NK-92 treated with Interleukin-12 subunit alpha and Interleukin-12 subunit beta, amount 100 ng/mL, for 24 hours (cell line): Measurements from ENCODE around the gene MXRA8.
"Not testable (repeated sequence)": the region's sequence is repeated elsewhere in the genome, so short reads cannot be mapped to it uniquely, and the experiment has no call there.

Experiments
- DNase-seq: peaks from one replicate; lab custom pipeline; 2025; lab: John Stamatoyannopoulos, UW

The MXRA8 gene

DNA sequence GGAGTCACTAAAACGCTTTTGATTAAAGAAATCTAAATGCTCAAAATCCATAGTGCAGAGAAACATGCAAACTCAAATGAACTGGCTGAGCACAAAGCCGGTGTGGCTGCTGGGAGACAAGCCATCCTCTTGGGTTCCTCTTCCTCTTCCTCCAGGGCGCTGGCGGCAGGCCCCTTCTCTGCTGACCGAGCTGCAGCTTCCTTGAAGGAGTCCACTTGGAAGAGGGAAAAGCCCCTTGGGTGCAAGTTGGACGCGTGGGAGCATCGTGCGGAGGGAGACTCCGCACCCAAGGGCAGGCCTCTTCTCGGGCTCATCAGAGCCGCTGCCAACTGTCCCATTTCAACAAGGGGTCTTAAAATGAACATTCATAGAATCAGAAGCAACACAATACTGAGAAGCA, 32.9 kb upstream of the MXRA8 start:
- DNase-seq = no peak

DNA sequence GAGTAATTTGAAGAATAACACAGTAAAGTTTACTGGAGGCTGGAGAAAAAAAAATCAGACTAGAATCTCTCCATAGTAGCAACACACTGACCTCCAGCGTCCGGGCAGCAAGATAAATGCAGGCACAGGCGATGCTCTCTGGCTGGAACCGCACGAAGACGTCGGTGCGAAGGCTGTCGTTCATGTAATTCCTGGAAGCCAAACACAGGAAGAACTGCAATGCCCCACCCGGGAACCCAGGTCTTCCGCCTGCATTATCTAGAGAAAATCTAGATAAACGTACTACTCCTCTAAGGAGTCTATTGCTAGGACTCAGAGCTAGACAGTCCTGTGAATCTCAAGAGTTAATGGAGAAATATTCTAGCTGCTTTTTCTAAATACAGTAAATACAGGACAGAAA, 32.3 kb upstream of the MXRA8 start:
- DNase-seq = no peak

- no peak for DNase-seq
Observed at GRCh38 chr1:1388078-1388472, 29.7 kb upstream of the MXRA8 start.

- no peak for DNase-seq
Observed at GRCh38 chr1:1387098-1388077, 29.0 kb upstream of the MXRA8 start.

DNA sequence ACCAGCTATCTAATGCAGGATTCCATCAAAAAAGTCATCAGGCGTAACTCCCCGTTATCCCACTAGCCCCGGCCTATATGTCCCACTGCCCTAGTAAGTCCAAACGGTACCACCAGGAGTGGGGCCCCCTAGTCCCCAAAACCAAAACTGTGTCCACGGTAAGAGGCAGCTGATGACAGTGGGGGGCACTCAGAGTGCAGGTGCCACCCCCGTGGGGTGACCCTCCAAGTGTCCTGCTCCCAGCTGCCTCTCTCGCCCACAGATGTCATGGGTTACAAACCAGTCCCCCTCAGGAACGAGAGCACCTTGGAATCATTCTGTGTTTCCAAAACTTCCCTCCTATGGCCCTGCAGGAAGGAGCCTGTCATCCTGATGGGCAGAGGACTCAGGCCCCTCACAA, 27.6 kb upstream of the MXRA8 start:
- no peak for DNase-seq

DNA sequence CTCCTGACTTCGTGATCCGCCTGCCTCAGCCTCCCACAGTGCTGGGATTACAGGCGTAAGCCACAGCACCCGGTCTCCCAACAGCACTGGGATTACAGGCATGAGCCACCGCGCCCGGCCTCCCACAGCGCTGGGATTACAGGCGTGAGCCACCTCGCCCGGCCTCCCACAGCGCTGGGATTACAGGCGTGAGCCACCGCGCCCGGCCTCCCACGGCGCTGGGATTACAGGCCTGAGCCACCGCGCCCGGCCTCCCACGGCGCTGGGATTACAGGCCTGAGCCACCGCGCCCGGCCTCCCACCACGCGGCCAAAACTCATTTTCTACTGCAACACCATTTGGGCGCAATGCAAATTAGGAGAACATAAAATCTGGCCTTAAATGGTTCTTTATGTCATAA, 27.0 kb upstream of the MXRA8 start:
- not testable (repeated sequence) for DNase-seq

DNA sequence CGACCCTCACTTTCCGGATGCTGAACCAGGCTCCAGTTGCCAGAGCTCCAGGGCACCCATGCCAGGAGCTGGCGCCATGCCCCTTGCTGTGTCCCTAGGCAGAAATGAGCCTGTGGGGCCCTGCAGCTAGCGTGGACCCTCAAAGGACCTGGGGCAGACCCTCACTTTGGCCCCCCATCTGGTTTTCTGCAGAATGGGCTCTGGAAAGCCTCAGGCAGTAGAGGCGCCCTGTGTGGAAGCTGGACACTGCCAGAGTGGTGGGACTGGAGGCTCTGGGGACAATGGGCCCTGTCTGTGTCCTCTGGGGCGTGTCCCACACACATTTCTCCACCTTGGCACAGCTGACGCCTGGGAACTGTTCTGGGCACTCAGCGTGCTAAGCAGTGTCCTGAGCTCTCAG, 22.9 kb upstream of the MXRA8 start:
- no peak for DNase-seq

DNA sequence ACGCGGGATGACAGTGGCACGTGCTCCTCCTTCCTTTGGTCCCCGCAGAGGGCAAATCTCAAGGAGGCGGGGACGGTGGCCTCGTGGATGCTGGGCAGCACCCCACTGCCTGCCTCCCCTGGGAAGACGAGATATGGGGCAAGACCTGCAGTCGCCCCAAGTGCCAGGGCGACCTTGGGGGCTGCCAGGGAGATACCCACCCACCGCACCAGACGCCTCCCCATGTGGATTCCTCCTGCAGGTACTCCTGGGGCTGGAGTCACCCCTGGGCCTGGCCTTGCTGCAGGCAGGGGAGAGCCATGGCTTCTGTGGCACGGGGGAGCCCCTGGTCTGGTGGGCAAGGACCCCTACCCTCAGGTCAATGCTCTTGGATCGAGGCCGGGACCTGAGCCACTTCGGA, 22.5 kb upstream of the MXRA8 start:
- no peak for DNase-seq

- no peak for DNase-seq
Observed at GRCh38 chr1:1377540-1378205, 19.3 kb upstream of the MXRA8 start.

DNA sequence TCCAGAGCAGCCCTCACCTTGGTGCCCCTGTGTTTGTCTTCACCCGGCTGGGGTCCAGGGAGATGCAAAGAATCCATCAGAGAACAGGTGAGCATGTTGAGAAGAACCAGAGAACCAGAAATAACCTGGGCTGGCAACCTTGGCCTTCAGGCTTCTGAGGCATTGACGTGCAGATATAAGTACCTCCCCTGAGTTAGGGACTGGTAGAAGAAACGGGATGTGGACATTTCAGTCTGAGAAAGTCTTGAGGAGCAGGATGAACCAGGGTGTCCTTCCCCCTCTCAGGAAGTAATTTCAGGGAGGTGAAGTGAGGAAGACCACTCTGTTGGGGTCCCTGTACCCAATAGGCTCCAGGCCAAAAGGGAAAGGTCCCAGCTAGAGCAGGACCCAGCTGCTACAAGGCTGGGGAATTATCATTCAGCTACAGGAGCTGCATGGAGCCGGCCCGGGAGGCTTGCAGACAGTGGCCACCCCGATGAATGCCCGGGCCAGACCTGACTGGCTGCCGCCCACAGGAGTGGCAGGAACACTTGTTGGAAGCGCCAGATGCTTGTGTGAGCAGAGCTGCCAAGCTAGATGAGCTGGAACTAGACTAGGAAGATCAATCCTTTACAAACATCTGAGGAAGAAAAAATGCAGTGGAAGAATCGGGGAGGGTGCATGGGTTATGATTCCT, 18.3 kb upstream of the MXRA8 start:
- no peak for DNase-seq

DNA sequence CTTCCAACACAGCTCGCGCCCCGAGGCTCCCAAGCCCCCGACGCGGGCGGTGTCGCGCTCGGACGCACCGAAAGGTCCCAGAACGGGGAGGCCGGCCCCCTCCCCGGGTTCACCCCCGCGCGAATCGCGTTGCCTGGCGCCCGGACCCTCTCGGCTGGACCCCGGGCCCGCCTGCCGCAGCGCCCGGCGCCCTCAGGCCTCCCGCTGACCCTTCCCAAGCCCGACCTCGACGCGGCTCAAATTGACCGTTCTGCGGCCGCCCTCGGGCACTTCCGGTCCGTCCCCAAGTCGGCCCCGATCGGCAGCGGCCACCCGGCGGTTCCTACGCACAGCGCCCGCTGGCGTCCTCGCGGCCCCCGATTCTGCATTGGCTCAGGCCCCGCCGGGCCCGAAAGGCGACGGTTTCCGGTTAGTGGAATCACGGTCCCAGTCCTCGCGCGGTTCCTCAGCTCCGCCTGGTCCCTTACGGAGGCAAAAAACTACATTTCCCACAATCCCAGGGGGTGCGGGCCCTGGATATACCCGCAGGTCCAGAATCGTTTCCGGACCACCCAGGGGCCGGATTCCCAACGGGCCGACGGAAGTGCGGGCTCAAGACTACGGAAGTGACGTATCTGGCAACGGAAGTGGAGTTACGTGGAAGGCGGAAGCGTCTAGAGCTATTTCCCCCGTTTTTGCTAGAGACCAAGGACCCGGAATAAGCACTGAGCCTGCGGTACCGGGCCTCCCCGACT, 16.7 kb upstream of the MXRA8 start, which contains the start of gene AURKAIP1:
Gene AURKAIP1 (minus strand): TSS at position 279 of the 734 bp plus-strand sequence. CDS start 451 bp downstream, outside the sequence.
- DNase-seq = peak; percentile 97

GRCh38 chr1:1374589-1374928, 16.2 kb upstream of the MXRA8 start:
- DNase-seq = no peak

- no peak for DNase-seq
Observed at GRCh38 chr1:1373815-1374588, 15.6 kb upstream of the MXRA8 start.

- DNase-seq = no peak
Observed at GRCh38 chr1:1373051-1373814, 14.9 kb upstream of the MXRA8 start.

DNA sequence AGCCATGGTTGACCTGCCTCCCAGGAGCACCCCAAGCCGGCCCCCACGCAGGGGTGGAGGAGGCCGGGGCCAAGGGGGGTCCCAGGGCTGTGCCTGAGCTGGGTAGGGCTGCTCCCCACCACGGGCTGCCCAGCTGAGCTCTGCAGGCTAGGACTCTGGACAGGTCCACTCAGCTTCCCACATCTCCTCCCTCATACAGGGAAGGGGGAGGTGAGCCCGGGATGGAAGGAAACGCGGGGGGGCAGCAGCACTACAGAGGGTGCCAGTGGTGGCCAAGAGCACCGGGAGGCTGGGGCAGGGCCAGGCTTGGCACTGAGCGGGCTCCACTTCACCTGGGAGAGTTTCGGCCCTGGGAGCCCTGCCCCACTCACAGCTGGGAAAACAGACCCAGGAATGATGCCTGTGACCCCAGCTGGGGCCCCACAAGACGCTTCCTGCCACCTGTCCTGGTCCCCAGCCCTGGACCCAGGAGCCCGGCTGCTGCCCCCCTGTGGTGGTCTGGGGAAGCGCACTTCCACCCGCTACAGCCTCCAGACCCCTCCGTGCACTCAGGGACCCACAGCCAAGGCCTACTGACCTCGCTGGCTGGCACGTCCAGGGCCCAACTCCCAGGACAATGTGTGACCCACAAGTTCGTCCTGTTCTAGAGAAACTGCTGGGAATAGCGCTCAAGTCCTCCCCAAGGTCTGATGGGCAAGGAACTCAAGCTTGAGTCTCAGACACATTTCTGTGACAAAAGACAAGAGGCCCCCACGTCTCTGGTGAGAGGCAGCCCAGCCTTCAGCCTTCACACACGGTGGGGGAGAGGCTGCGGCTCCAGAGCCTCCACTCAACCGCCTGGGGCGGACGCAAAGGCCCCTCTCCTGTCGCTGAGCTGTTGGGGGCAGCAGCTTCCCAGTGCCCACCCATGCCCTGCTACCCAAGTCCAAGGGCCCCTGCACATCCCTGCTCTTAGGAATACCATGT, 13.7 kb upstream of the MXRA8 start:
- peak; percentile 58 for DNase-seq

DNA sequence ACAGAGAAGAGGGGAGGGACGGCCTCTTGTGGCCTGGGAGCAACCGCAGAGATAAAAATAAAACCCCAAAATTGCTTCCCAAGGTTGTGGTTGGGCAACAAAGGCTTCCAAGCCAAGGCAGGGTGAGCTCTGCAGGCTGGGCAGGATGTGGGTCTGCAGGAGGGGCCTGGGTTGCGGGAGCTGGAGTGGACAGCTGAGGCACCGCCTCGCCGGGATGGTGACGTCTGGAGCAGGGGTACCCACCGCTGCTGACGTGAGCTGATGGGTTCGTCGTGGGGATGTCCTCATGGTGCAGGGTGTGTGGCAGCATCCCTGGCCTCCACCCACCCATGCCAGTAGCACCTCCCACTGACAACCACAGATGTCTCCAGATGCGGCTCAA, 13.0 kb upstream of the MXRA8 start:
- DNase-seq = no peak

GRCh38 chr1:1370771-1371300, 12.5 kb upstream of the MXRA8 start:
- DNase-seq = no peak

GRCh38 chr1:1370094-1370493, 11.7 kb upstream of the MXRA8 start:
- not testable (repeated sequence) for DNase-seq

GRCh38 chr1:1367315-1367714, 9.0 kb upstream of the MXRA8 start:
- DNase-seq = no peak
